ENCODE data around the gene ARHGAP28.

The ARHGAP28 gene

DNA sequence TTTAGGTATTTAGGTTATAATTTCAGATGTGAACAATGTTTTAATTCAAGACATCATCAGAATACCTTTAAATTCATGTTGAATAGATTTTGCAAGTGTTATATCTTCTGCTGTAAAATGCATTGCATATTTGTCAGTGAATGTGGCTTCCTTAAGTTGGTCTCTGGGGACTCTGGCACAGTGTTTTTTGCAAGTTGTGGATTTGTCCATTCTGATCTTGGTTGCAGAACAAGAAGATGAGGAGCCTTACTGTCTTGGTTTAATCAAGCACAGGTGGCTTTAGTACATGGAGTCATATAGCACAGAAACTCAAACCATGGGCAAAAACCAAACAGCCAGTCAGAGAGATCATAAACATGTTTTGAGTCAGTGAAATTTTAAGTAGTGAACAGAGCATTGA, 135.7 kb downstream of the ARHGAP28 start:
- ChIA-PET POLR2A (no interaction called here), CTCF (no interaction called here)
- no peak for DNase-seq (ENCODE audit: extremely low spot score)
- TF ChIP-seq, protein P1, sequence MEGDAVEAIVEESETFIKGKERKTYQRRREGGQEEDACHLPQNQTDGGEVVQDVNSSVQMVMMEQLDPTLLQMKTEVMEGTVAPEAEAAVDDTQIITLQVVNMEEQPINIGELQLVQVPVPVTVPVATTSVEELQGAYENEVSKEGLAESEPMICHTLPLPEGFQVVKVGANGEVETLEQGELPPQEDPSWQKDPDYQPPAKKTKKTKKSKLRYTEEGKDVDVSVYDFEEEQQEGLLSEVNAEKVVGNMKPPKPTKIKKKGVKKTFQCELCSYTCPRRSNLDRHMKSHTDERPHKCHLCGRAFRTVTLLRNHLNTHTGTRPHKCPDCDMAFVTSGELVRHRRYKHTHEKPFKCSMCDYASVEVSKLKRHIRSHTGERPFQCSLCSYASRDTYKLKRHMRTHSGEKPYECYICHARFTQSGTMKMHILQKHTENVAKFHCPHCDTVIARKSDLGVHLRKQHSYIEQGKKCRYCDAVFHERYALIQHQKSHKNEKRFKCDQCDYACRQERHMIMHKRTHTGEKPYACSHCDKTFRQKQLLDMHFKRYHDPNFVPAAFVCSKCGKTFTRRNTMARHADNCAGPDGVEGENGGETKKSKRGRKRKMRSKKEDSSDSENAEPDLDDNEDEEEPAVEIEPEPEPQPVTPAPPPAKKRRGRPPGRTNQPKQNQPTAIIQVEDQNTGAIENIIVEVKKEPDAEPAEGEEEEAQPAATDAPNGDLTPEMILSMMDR (IDR thresholded peaks at IDR 0.05; ENCODE audit: control extremely low read depth, extremely low read depth, low read depth, missing control alignments), result no peak

DNA sequence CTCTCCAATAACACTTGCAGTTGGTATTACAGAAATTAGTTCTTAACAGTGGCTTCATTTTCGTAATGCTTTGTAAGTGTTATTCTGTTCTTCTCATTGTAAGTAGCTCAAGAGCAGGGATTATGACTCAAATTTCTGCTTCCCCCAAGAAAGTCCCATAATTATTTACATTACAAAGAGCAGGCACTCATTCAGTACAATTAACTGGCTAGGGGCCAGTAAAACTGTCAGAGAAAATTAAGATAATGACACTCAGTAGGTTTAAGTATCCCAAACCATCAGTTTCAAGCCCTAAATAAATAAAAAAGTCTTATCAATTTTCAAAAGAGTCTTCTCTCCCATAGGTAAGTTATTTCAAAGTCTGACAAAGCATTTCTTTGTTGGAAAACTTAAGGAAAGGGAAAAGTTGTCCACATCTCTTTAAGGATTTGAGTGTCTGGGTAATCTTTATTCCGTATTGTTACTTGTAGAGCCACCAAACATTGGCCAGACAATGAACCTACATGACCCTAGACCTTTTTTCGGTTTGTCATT, 137.1 kb downstream of the ARHGAP28 start:
- CTCF ChIA-PET, result no interaction called here
- no peak for DNase-seq (ENCODE audit: extremely low spot score)
- POLR2A ChIA-PET, result no interaction called here
- TF ChIP-seq, protein P1 (IDR thresholded peaks at IDR 0.05; ENCODE audit: control extremely low read depth, extremely low read depth, low read depth, missing control alignments), result no peak

DNA sequence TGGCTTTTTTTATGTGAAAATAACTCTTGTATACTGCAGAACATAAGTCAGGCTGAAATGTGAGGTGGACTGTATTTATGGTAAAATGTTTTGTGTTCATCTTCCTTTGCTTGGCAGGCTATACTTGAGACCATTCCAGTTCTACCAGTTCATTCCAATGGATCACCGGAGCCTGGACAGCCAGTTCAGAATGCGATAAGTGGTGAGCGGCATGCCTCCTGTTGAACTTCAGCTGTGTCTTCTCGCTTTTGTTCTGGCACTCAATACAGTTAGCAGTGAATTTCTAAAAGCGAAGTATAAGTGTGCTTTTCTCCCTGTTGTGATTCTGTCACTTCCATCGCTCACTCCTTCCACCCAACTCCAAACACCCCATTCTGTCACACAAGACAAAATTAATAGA, 138.5 kb downstream of the ARHGAP28 start:
- POLR2A ChIA-PET, result no interaction called here
- no peak for DNase-seq (ENCODE audit: extremely low spot score)
- CTCF ChIA-PET, result no interaction called here
- TF ChIP-seq, protein P1 (IDR thresholded peaks at IDR 0.05; ENCODE audit: control extremely low read depth, extremely low read depth, low read depth, missing control alignments), result no peak

DNA sequence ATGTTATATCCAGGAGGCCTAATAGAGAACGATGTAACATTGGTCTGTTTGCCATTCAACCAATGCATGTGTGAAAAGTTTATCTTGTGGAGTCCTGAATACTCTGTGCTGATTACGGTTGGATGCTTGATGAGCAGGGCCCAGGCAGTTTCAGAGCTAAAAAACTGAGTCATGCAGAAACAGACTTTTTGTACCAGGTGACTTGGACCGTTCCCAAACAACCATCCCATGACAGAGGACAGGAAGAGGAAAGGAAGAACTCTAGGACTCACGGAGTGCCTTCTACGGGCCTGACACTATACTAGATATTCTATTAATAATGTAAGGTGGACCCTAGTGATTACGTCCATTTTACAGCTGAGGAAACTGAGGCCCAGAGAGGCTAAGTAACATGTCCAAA, 142.1 kb downstream of the ARHGAP28 start:
- DNase-seq (ENCODE audit: extremely low spot score), result no peak
- ChIA-PET CTCF (interaction anchor here (2.7 kb wide), 1 partner anchor 14 kb away, joined by 7 read pairs; no protein-coding TSS in a partner anchor), POLR2A (no interaction called here)
- TF ChIP-seq, protein P1 (IDR thresholded peaks at IDR 0.05; ENCODE audit: control extremely low read depth, extremely low read depth, low read depth, missing control alignments), result no peak

DNA sequence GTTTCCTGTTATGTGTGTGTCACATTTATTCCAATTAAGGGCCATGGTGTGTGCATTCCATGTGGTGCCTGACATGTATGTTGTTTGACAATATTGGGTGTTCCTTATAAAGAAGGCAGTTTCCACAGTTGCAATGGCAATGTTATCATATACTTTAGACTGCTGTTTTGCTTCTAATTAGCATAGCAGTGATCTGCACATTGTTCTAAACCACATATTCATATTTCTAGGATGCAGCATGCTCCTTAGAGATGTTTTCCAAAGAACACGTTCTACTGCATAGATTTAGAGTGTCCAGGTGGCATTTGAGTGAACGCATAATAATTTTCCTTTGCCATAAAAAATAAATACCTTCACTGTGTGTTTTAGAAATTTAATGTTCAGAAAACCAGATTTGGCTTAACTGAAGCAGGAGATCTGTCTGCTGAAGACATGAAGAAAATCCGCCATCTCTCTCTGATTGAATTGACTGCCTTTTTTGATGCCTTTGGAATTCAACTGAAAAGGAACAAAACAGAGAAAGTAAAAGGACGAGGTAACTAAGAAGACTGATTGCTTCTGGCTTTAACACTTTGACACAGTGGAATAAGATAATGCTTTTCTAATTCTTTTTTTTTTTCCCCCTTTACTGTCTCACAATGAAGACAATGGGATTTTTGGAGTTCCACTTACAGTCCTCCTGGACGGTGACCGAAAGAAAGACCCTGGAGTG, 143.7 kb downstream of the ARHGAP28 start:
- no peak for DNase-seq (ENCODE audit: extremely low spot score)
- POLR2A ChIA-PET, result no interaction called here
- CTCF ChIA-PET, result no interaction called here
- TF ChIP-seq, protein P1 (IDR thresholded peaks at IDR 0.05; ENCODE audit: control extremely low read depth, extremely low read depth, low read depth, missing control alignments), result no peak

DNA sequence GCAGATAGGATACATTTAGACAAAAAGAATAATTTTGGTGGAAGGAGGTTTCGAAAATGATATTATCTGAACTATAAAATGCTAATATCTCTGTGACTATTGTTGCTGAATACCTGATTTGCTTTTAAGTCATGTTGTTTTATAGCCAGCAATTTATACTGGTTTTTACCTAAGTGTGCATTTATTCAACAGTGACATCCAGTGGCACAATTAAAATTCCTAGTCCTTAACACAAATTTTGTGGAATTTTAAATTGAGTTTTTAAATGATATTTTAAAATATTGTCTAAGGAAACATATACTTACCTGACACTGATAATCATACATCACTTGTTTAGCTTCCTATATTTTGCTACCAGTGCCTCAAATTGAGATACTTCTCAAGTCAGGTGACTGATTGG, 144.8 kb downstream of the ARHGAP28 start:
- ChIA-PET POLR2A (interaction anchor here (0.6 kb wide), 1 partner anchor 237 kb away, joined by 4 read pairs; no protein-coding TSS in a partner anchor), CTCF (interaction anchor here (2.0 kb wide), 1 partner anchor 11 kb away, joined by 7 read pairs; no protein-coding TSS in a partner anchor)
- TF ChIP-seq, protein P1 (IDR thresholded peaks at IDR 0.05; ENCODE audit: control extremely low read depth, extremely low read depth, low read depth, missing control alignments), result no peak
- no peak for DNase-seq (ENCODE audit: extremely low spot score)

Measured in GM10248 (cell line).